ENCODE measurements around the gene GGTLC1.
A peak's percentile ranks its signal among the peaks of the same experiment; 100 is the strongest.
"Not testable (repeated sequence)": the region's sequence is repeated elsewhere in the genome, so short reads cannot be mapped to it uniquely, and the experiment has no call there.

GGTLC1 gene

GRCh38 chr20:23988561-23988960 is at the start of gene GGTLC1:
Gene GGTLC1 (minus strand): TSS chr20:23988779. CDS start chr20:23986611, 2,168 bp downstream.
- no peak for DNase-seq (ENCODE audit: low spot score)

- DNase-seq (ENCODE audit: low spot score) = peak; percentile 2
Observed at GRCh38 chr20:24034820-24035219, 46.2 kb upstream of the GGTLC1 start.

- no peak for DNase-seq (ENCODE audit: low spot score)
Observed at GRCh38 chr20:24033565-24033964, 45.0 kb upstream of the GGTLC1 start.

- DNase-seq (ENCODE audit: low spot score) = no peak
Observed at GRCh38 chr20:24033151-24033550, 44.6 kb upstream of the GGTLC1 start.

GRCh38 chr20:24032400-24032898 is 43.9 kb upstream of the GGTLC1 start:
- no peak for DNase-seq (ENCODE audit: low spot score)

GRCh38 chr20:24027229-24027628 is 38.6 kb upstream of the GGTLC1 start:
- no peak for DNase-seq (ENCODE audit: low spot score)

GRCh38 chr20:24022621-24023180 is 34.1 kb upstream of the GGTLC1 start:
- no peak for DNase-seq (ENCODE audit: low spot score)

GRCh38 chr20:24018796-24019195 is 30.2 kb upstream of the GGTLC1 start:
- DNase-seq (ENCODE audit: low spot score) = peak; percentile 3

GRCh38 chr20:24017458-24017755 is 28.8 kb upstream of the GGTLC1 start:
- DNase-seq (ENCODE audit: low spot score) = no peak

- no peak for DNase-seq (ENCODE audit: low spot score)
Observed at GRCh38 chr20:24016607-24017457, 28.3 kb upstream of the GGTLC1 start.

GRCh38 chr20:24013953-24014352 is 25.4 kb upstream of the GGTLC1 start:
- no peak for DNase-seq (ENCODE audit: low spot score)

- no peak for DNase-seq (ENCODE audit: low spot score)
Observed at GRCh38 chr20:24011282-24011681, 22.7 kb upstream of the GGTLC1 start.

GRCh38 chr20:24007758-24008157 is 19.2 kb upstream of the GGTLC1 start:
- DNase-seq (ENCODE audit: low spot score) = no peak

- DNase-seq (ENCODE audit: low spot score) = no peak
Observed at GRCh38 chr20:24007073-24007595, 18.6 kb upstream of the GGTLC1 start.

- DNase-seq (ENCODE audit: low spot score) = no peak
Observed at GRCh38 chr20:24006626-24007025, 18.0 kb upstream of the GGTLC1 start.

- no peak for DNase-seq (ENCODE audit: low spot score)
Observed at GRCh38 chr20:24004471-24004870, 15.9 kb upstream of the GGTLC1 start.

GRCh38 chr20:24002896-24003295 is 14.3 kb upstream of the GGTLC1 start:
- DNase-seq (ENCODE audit: low spot score) = no peak

GRCh38 chr20:24001712-24002405 is 13.3 kb upstream of the GGTLC1 start:
- DNase-seq (ENCODE audit: low spot score) = no peak

GRCh38 chr20:23998844-23999243 is 10.3 kb upstream of the GGTLC1 start:
- DNase-seq (ENCODE audit: low spot score) = no peak

- DNase-seq (ENCODE audit: low spot score) = no peak
Observed at GRCh38 chr20:23998392-23998791, 9.8 kb upstream of the GGTLC1 start.

- DNase-seq (ENCODE audit: low spot score) = peak; percentile 49
Observed at GRCh38 chr20:23995905-23996666, 7.5 kb upstream of the GGTLC1 start.

GRCh38 chr20:23995291-23995690 is 6.7 kb upstream of the GGTLC1 start:
- DNase-seq (ENCODE audit: low spot score) = not testable (repeated sequence)

All from LoVo (cell line).